HEK293 (cell line): ENCODE data around the gene CHMP3.

Source experiments
- CTCF ChIA-PET: fragments of 350-600 bp; formaldehyde crosslinking; extraction: SDS; loops from one replicate; lab custom pipeline; 2021; ENCODE audit warnings: antibody characterized with exemption; lab: Yijun Ruan, JAX
- POLR2A ChIA-PET: fragments of 300-600 bp; formaldehyde crosslinking; extraction: SDS; loops from one replicate; lab custom pipeline; 2020; ENCODE audit warnings: antibody characterized with exemption, inconsistent platforms; lab: Yijun Ruan, JAX
- H3K27ac ChIP-seq: fragments of 200-500 bp; sonication (Bioruptor generic); 2 replicates; pipeline ENCODE4 v1.5.1; 2014; ENCODE audit warnings: low read depth, low read length, control low read depth, inconsistent platforms; ENCODE audit errors: extremely low read depth
- H3K36me3 ChIP-seq, 2 experiments: fragments of 200-500 bp in 1 of 2; sonication (Bioruptor generic) in 1 of 2; 1 replicate in 1 of 2; 2 replicates in 1 of 2; pipeline ENCODE4 v1.5.1; 2014 to 2017; ENCODE audit warnings: inconsistent platforms in 2 of 2, low read length in 2 of 2; ENCODE audit not compliant: control insufficient read depth in 2 of 2, insufficient read depth in 1 of 2
- H3K4me1 ChIP-seq: fragments of 200-500 bp; sonication (Bioruptor generic); 2 replicates; pipeline ENCODE4 v1.5.1; 2014; ENCODE audit warnings: mild to moderate bottlenecking, low read length, inconsistent platforms; ENCODE audit not compliant: control insufficient read depth, insufficient read depth
- H3K4me3 ChIP-seq: 2 replicates; pipeline ENCODE4 v1.5.1; 2011; ENCODE audit warnings: low read depth, mild to moderate bottlenecking, control low read depth, low read length, moderate library complexity
- H3K9me3 ChIP-seq: fragments of 200-500 bp; sonication (Bioruptor generic); 2 replicates; pipeline ENCODE4 v1.5.1; 2014; ENCODE audit warnings: low read depth, low read length, inconsistent platforms; ENCODE audit not compliant: control insufficient read depth, insufficient read depth
- FEZF1 ChIP-seq: fragments of 450-650 bp; formaldehyde crosslinking; IDR thresholded peaks from 2 replicates; pipeline ENCODE4 v1.5.1; 2016; ENCODE audit warnings: missing biosample characterization, missing genetic modification characterization
- IKZF3 ChIP-seq: fragments of 450-650 bp; IDR thresholded peaks from 2 replicates; pipeline ENCODE4 v1.5.0; 2018; ENCODE audit warnings: missing biosample characterization, mild to moderate bottlenecking, missing genetic modification characterization, moderate library complexity
- KLF10 ChIP-seq: fragments of 450-650 bp; IDR thresholded peaks from 2 replicates; pipeline ENCODE4 v1.5.1; 2018; ENCODE audit warnings: missing biosample characterization, mild to moderate bottlenecking, missing genetic modification characterization
- KLF16 ChIP-seq: fragments of 450-650 bp; formaldehyde crosslinking; IDR thresholded peaks from 2 replicates; pipeline ENCODE4 v1.5.1; 2017; ENCODE audit warnings: missing biosample characterization, missing genetic modification characterization
- MZF1 ChIP-seq: fragments of 450-650 bp; formaldehyde crosslinking; IDR thresholded peaks from 2 replicates; pipeline ENCODE4 v1.5.1; 2017; ENCODE audit warnings: missing biosample characterization, missing genetic modification characterization, borderline replicate concordance
- OSR2 ChIP-seq: fragments of 450-650 bp; formaldehyde crosslinking; IDR thresholded peaks from 2 replicates; pipeline ENCODE4 v1.5.1; 2016; ENCODE audit warnings: missing biosample characterization, missing genetic modification characterization
- TRIM28 ChIP-seq: IDR thresholded peaks from 2 replicates; pipeline ENCODE4 v1.6.1; 2011; ENCODE audit warnings: low read length, control low read depth, borderline replicate concordance
- ZNF214 ChIP-seq: fragments of 450-650 bp; formaldehyde crosslinking; IDR thresholded peaks from 2 replicates; pipeline ENCODE4 v1.5.1; 2017; ENCODE audit warnings: missing biosample characterization, mild to moderate bottlenecking, missing genetic modification characterization, borderline replicate concordance
- ZNF266 ChIP-seq: fragments of 450-650 bp; formaldehyde crosslinking; IDR thresholded peaks from 2 replicates; pipeline ENCODE4 v1.5.1; 2016; ENCODE audit warnings: missing biosample characterization, missing genetic modification characterization, low read depth
- ZNF341 ChIP-seq: fragments of 450-650 bp; formaldehyde crosslinking; IDR thresholded peaks from 2 replicates; pipeline ENCODE4; 2016; ENCODE audit warnings: low read depth, missing biosample characterization, missing genetic modification characterization
- ZNF416 ChIP-seq: fragments of 450-650 bp; formaldehyde crosslinking; IDR thresholded peaks from 2 replicates; pipeline ENCODE4 v1.5.1; 2016; ENCODE audit warnings: missing biosample characterization, missing genetic modification characterization
- ZNF501 ChIP-seq: fragments of 450-650 bp; formaldehyde crosslinking; IDR thresholded peaks from 2 replicates; pipeline ENCODE4 v1.5.1; 2016; ENCODE audit warnings: missing biosample characterization, missing genetic modification characterization
- ZNF530 ChIP-seq: fragments of 450-650 bp; formaldehyde crosslinking; IDR thresholded peaks from 2 replicates; pipeline ENCODE4 v1.5.1; 2016; ENCODE audit warnings: low read depth, missing biosample characterization, missing genetic modification characterization
- ZNF549 ChIP-seq: fragments of 450-650 bp; IDR thresholded peaks from 2 replicates; pipeline ENCODE4 v1.5.1; 2018; ENCODE audit warnings: missing biosample characterization, missing genetic modification characterization, mild to moderate bottlenecking, inconsistent platforms, moderate library complexity
- ZNF629 ChIP-seq: fragments of 450-650 bp; formaldehyde crosslinking; IDR thresholded peaks from 2 replicates; pipeline ENCODE4 v1.5.1; 2017; ENCODE audit warnings: missing biosample characterization, missing genetic modification characterization
- ZNF660 ChIP-seq: fragments of 450-650 bp; IDR thresholded peaks from 2 replicates; pipeline ENCODE4 v1.5.1; 2018; ENCODE audit warnings: missing biosample characterization, mild to moderate bottlenecking, missing genetic modification characterization
- ZNF837 ChIP-seq: fragments of 450-650 bp; formaldehyde crosslinking; IDR thresholded peaks from 2 replicates; pipeline ENCODE4 v1.5.1; 2016; ENCODE audit warnings: missing biosample characterization, missing genetic modification characterization
- TF ChIP-seq, protein P1 (sequence below): sonication (generic); formaldehyde crosslinking; IDR thresholded peaks from 2 replicates; pipeline ENCODE4 v1.8.1; 2022; ENCODE audit warnings: mild to moderate bottlenecking, moderate library complexity, missing genetic modification reagents
- TF ChIP-seq, protein P2 (sequence below): fragments of 450-650 bp; formaldehyde crosslinking; IDR thresholded peaks from 2 replicates; pipeline ENCODE4 v1.5.1; 2016; ENCODE audit warnings: missing biosample characterization, missing genetic modification characterization
- TF ChIP-seq, protein P3 (sequence below): fragments of 450-650 bp; formaldehyde crosslinking; IDR thresholded peaks from 2 replicates; pipeline ENCODE4 v1.5.1; 2016; ENCODE audit warnings: missing biosample characterization, missing genetic modification characterization

The CHMP3 gene

DNA sequence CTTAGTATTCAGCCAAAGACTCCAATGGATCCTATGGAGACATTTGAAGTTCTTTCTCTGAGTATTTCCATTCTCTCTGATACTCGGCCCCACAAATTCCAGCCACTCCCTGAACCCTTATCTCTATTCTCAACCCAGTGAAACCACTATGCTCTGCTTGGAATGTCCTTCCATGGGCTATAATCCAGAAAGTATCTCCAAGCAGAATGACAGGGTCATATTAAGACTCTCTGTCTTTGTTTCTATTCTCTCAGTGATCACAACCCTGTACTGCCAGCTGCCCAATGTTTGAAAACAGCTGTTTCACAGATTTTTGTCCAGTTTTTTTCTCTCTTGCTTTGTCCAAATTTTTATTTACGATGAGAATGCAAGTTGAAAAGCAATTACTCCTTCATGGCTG, 21.9 kb downstream of the CHMP3 start:
- no peaks in the 10 kb centered on the region for H3K36me3 ChIP-seq
- CTCF ChIA-PET: interaction anchor here (0.6 kb wide), 1 partner anchor 10 kb away, joined by 3 read pairs; no protein-coding TSS in a partner anchor
- H3K27ac ChIP-seq: no peak overlapping the region
- H3K4me1 ChIP-seq: no peaks in the 10 kb centered on the region
- H3K9me3 ChIP-seq: no peaks in the 10 kb centered on the region
- no peak overlapping the region for H3K4me3 ChIP-seq
- TF ChIP-seq ZNF266 (no peak), ZNF341 (tag by site-specific recombination) (no peak), ZNF549 (tag by site-specific recombination) (peak; percentile 76)
- TF ChIP-seq, protein P1, sequence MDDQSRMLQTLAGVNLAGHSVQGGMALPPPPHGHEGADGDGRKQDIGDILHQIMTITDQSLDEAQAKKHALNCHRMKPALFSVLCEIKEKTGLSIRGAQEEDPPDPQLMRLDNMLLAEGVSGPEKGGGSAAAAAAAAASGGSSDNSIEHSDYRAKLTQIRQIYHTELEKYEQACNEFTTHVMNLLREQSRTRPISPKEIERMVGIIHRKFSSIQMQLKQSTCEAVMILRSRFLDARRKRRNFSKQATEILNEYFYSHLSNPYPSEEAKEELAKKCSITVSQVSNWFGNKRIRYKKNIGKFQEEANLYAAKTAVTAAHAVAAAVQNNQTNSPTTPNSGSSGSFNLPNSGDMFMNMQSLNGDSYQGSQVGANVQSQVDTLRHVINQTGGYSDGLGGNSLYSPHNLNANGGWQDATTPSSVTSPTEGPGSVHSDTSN (CRISPR knock-in tag): no peak
- POLR2A ChIA-PET: no interaction called here

DNA sequence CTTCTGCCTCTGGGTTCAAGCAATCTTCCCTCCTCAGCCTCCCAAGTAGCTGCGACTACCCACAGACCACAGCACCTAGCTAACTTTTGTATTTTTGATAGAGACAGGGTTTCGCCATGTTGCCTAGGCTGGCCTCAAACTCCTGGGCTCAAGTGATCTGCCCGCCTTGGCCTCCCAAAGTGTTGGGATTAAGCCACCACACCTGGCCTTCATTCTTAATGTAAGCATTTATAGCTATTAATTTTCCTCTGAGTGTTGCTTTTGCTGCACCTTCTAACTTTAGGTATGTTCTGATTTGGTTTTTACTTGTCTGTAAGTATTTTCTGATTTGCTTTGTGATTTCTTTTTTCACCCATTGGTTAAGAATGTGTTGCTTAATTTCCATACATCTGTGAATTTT, 29.7 kb downstream of the CHMP3 start:
- Histone ChIP-seq H3K27ac (no peak overlapping the region), H3K4me1 (no peaks in the 10 kb centered on the region), H3K4me3 (no peak overlapping the region)
- ChIA-PET POLR2A (no interaction called here), CTCF (no interaction called here)
- TF ChIP-seq ZNF837 (tag by site-specific recombination) (no peak), ZNF214 (no peak), ZNF501 (tag by site-specific recombination) (no peak), KLF16 (tag by site-specific recombination) (no peak), ZNF530 (tag by site-specific recombination) (no peak), ZNF629 (tag by site-specific recombination) (no peak), ZNF660 (no peak), IKZF3 (tag by site-specific recombination) (no peak)
- TF ChIP-seq, all 188 proteins: peak for 0
- no peaks in the 10 kb centered on the region for H3K9me3 ChIP-seq
- peaks cover 0 to 3% of the 10 kb centered on the region in 2 experiments; a peak in 1 of 3 replicates for H3K36me3 ChIP-seq

DNA sequence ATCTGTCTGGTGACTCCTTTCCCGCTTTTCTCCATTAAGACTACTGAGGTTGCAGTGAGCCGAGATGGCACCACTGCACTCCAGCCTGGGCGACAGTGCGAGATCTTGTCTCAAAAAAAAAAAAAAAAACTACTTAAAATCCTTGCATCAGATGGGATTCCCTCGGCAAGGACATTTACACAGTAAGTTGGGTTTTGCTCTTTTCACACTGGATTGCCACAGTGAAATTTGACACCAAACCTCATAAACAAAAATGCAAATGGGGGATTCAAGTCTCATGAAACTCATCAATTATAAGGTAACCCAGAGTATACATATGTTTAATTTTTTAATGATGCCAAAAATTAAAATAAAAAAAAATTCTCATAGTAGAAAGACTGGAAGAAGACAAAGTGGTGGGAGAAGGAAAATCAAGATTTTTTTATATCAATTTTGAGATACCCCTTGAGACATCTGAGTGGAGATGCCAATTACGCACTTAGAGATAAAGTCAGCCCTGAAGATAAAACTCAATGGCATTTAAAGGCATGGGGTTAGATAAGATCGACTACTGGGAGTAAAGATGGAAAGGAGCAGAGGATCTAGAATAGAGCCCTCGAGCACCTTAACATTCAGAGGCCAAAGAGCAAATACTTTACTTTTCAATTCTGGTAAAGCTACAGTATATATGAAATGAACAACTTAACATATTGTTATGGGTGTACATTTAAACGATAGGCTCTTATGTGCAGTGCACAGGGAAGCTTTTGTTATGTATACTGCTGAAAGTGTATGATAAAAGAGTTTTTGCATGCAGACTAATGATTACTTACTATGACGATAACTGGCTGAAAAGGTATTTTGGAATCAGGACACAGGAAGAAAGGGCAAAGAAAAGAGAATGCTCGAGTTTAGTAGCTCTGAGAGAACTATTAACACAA, 37.6 kb downstream of the CHMP3 start:
- H3K9me3 ChIP-seq: no peaks in the 10 kb centered on the region
- CTCF ChIA-PET: no interaction called here
- TF ChIP-seq, protein P2, sequence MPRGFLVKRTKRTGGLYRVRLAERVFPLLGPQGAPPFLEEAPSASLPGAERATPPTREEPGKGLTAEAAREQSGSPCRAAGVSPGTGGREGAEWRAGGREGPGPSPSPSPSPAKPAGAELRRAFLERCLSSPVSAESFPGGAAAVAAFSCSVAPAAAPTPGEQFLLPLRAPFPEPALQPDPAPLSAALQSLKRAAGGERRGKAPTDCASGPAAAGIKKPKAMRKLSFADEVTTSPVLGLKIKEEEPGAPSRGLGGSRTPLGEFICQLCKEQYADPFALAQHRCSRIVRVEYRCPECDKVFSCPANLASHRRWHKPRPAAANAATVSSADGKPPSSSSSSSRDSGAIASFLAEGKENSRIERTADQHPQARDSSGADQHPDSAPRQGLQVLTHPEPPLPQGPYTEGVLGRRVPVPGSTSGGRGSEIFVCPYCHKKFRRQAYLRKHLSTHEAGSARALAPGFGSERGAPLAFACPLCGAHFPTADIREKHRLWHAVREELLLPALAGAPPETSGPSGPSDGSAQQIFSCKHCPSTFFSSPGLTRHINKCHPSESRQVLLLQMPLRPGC (tag by site-specific recombination): no peak
- TF ChIP-seq, protein P3, sequence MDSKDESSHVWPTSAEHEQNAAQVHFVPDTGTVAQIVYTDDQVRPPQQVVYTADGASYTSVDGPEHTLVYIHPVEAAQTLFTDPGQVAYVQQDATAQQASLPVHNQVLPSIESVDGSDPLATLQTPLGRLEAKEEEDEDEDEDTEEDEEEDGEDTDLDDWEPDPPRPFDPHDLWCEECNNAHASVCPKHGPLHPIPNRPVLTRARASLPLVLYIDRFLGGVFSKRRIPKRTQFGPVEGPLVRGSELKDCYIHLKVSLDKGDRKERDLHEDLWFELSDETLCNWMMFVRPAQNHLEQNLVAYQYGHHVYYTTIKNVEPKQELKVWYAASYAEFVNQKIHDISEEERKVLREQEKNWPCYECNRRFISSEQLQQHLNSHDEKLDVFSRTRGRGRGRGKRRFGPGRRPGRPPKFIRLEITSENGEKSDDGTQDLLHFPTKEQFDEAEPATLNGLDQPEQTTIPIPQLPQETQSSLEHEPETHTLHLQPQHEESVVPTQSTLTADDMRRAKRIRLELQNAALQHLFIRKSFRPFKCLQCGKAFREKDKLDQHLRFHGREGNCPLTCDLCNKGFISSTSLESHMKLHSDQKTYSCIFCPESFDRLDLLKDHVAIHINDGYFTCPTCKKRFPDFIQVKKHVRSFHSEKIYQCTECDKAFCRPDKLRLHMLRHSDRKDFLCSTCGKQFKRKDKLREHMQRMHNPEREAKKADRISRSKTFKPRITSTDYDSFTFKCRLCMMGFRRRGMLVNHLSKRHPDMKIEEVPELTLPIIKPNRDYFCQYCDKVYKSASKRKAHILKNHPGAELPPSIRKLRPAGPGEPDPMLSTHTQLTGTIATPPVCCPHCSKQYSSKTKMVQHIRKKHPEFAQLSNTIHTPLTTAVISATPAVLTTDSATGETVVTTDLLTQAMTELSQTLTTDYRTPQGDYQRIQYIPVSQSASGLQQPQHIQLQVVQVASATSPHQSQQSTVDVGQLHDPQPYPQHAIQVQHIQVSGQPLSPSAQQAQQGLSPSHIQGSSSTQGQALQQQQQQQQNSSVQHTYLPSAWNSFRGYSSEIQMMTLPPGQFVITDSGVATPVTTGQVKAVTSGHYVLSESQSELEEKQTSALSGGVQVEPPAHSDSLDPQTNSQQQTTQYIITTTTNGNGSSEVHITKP: peak; percentile 97
- TF ChIP-seq KLF10 (no peak), TRIM28 (peak; percentile 27; the same call in 1 of the 2 replicates), ZNF416 (tag by site-specific recombination) (no peak), FEZF1 (tag by site-specific recombination) (peak; percentile 53), MZF1 (0 out of 2 replicates have a peak, but pooled peaks have one; percentile 28), OSR2 (tag by site-specific recombination) (0 out of 2 replicates have a peak, but pooled peaks have one; percentile 26)
- peaks cover 3 to 7% of the 10 kb centered on the region in 2 experiments for H3K36me3 ChIP-seq
- POLR2A ChIA-PET: no interaction called here
- H3K27ac ChIP-seq: no peak overlapping the region
- H3K4me3 ChIP-seq: no peak overlapping the region
- H3K4me1 ChIP-seq: peaks cover 12% of the 10 kb centered on the region
